ENCODE results near the gene SLC7A5.
"Not testable (repeated sequence)": the region's sequence is repeated elsewhere in the genome, so short reads cannot be mapped to it uniquely, and the experiment has no call there.

The SLC7A5 gene

DNA sequence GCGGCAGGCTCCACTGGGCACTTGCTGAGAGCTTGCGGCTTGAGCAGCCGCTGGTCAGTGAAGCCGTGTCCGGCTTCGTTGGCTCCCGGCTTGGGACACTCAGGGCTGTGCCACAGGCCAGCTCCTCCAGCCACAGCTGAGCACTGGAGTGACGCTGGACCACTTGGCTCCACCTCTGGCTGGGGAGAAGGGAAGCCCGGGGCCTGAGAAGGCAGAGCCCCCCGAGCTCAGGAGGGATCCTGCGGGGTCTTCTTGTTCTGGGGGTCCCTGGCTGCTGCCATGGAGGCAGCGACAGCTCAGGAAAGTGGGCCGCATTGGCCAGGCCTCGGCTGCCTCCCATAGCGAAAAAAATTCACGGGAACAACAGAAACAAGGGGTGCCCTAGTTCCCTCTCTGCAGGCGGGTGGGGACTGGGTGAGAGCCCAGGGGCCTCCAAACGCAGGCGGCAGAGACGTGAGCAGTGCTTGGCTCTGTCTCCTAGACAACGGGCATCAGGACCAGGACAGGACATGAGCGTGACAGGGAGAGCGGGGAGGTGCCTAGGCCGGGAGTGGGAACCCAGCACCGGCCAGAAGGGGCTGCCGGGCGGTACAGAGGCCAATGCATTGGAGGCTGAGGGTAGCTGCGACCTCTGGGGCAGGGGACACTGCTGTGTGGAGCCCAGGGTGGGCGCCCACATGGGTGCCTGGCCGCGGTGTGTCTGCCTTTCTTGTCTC lies 37.7 kb downstream of the SLC7A5 start:
- DNase-seq = no peak

- no peak for DNase-seq
Observed at GRCh38 chr16:87830673-87831420, 38.5 kb downstream of the SLC7A5 start.

DNA sequence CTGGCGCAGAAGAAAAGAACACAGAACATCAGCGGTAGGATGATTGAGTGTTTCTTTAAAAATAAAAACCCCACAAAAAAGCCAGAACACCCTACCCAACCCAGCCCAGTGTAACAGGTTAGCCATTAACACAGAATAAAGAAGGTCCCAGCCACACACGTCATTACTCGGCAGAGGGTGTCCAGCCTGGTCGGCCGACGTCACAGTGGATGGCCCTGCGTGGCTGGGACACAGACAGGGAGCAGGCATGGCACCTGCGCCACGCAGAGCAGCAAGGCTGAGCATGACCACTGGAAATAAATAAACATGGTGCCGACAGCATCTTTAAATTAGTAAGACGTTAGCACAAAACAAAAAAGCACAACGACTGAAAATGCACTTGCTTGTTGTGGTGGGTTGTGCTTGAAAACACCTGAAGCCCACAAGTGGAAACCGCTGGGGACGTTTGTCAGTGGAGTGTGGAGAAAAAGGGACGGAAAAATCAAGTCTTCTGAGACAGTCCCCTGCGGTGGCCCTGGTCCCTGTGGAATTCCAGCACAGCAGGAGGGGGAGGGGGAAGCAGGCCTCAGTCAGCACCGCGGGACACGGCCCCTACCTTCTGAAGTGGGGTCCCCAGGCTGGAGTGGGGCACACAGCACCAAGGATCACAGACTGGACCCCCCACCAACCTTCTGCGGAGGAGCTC lies 39.2 kb downstream of the SLC7A5 start:
- no peak for DNase-seq

- no peak for DNase-seq
Observed at GRCh38 chr16:87829622-87829980, 39.7 kb downstream of the SLC7A5 start.

- DNase-seq = no peak
Observed at GRCh38 chr16:87828907-87829621, 40.2 kb downstream of the SLC7A5 start.

GRCh38 chr16:87828071-87828906 lies 41.0 kb downstream of the SLC7A5 start:
- DNase-seq = no peak

DNA sequence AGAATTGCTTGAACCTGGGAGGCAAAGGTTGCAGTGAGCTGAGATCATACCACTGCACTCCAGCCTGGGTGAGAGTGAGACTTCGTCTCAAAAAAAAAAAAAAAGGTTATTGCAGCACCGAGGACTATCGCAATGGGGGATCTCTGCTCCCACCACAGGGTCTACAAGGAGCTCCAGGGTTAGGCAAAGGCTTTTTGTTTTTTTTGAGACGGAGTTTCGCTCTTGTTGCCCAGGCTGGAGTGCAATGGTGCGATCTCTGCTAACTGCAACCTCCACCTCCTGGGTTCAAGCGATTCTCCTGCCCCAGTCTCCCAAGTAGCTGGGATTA lies 41.8 kb downstream of the SLC7A5 start:
- not testable (repeated sequence) for DNase-seq

GRCh38 chr16:87826798-87827587 lies 42.3 kb downstream of the SLC7A5 start:
- no peak for DNase-seq

DNA sequence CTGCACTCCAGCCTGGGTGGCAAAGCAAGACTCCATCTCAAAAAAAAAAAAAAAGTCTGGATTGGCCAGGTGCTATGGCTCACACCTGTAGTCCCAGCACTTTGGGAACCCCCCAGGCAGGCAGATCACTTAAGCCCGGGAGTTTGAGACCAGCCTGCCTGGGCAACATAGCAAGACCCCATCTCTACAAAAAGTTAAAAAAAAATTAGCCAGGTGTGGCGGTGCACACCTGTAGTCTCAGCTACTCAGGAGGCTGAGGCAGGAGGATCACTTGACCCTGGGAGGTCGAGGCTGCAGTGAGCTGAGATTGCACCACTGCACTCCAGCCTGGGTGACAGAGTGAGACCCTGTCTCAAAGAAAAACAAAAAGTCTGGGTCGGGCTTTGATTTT lies 42.9 kb downstream of the SLC7A5 start:
- not testable (repeated sequence) for DNase-seq

DNA sequence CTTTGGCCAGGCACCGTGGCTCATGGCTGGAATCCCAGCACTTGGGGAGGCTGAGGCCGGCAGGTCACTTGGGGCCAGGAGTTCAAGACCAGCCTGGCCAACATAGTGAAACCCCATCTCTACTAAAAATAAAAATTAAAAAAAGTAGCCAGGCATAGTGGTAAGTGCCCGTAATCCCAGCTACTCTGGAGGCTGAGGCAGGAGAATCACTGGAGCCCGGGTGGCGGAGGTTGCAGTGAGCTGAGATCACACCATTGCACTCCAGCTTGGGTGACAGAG lies 43.5 kb downstream of the SLC7A5 start:
- not testable (repeated sequence) for DNase-seq

DNA sequence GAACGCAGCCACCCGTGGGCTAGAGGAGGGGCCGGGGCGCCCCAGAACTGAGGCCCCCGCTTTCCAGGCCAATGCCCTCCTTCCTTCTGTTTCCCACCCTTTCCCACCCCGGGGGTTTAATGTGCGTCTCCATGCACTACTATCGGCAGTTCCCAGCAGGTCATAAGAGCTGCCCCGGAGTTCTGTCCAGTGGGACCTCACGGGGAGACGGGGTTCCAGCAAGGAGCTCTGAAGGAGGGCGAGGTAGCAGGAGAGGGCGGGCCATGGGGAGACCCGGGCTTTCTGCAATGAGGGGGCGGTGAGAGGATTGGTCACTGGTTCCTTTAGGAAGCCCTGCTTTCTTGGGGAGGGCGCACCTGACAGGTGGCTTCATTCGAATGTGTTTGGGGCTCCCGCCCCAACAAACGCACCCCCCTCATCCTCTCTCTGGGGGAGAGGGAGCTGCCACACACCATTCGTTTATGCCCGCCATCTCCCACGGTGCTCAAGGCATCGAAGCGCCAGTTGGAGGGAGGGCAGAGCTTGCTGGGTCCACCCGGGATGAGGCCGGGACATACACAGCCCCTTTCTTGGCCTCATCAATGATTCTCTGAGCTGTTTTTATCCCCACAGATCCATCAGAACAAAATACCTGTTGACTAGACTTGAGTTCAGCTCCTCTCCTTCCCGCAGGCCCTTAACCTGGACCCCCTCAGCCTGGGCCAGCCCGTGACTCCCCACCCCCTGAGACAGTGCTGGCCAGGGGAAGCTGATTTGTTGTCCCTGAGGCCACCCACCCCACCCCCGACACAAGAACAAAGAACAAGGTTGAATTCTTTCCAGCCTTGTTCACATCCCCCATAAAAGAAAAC lies 44.1 kb downstream of the SLC7A5 start:
- no peak for DNase-seq

DNA sequence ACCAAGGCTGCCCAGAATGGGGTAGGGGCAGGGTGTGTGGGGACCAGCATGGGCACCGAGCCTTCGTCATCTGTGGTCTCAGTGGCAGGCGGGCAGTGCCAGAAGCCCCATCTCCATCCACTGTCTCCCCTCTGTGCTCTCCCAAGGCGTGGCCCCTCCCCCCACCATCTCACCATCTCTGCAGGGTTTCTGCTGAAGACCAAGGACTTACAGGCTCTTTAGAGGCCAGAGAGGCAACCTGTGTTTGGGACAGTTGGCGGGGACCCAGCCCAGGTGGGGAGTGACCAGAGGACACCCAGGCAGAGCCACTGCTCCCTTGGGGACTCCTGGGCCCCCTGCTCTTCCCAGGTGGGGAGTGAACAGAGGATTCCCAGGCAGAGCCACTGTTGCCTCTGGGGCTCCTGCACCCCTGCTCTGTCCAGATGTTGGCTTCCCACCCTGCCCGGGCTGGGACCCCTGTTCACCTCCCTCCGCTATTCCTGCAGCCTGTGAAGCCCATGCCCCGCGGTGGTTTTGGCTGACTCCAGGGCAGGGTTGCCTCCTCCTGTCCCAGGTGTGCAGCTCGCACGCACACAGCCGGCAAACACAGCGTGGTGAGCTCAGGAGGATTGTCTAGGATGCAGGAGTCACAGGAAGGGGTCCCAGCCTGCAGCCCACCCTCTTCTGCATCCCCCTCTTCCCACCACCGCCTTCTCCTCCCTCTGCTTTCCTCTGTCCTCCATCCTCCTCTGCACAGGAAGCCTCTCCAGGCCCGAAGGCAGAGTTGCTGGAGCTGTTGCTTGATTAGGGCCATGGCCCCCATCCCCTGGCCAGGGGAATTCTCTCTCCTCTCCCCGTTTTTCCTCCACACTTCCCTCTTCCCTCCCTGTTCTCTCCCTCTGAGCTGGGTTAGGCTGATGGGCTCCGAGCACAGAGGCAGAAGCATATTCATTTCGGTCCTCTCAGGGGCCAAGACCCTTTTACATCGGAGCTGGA lies 45.0 kb downstream of the SLC7A5 start:
- DNase-seq = no peak

- no peak for DNase-seq
Observed at GRCh38 chr16:87823181-87823929, 46.0 kb downstream of the SLC7A5 start.

GRCh38 chr16:87822108-87822970 lies 47.0 kb downstream of the SLC7A5 start:
- DNase-seq = no peak

GRCh38 chr16:87821376-87822107 lies 47.8 kb downstream of the SLC7A5 start:
- no peak for DNase-seq

GRCh38 chr16:87819983-87820382 lies 49.3 kb downstream of the SLC7A5 start:
- DNase-seq = no peak

- DNase-seq = no peak
Observed at GRCh38 chr16:87819282-87819681, 50.0 kb downstream of the SLC7A5 start.
